Muscle of leg (tissue), 11 donors: ENCODE data around the gene TMEM247. TPM values are rescaled to one million over a fixed set of nuclear protein-coding genes. Genes with fewer than 3 reads are reported as not detected.

Experiments used
- DNase-seq: peaks from one replicate; pipeline ENCODE4 v3.0.0; 2013
- H3K27ac ChIP-seq: one replicate; pipeline ENCODE4 v1.5.1; 2013; ENCODE audit warnings: mild to moderate bottlenecking, low read length, control low read depth
- H3K27me3 ChIP-seq: one replicate; pipeline ENCODE4 v1.6.1; 2013; ENCODE audit warnings: low read length; ENCODE audit not compliant: control insufficient read depth, insufficient read depth
- H3K36me3 ChIP-seq: one replicate; pipeline ENCODE4 v1.6.1; 2013; ENCODE audit warnings: low read length; ENCODE audit not compliant: control insufficient read depth, insufficient read depth
- H3K4me1 ChIP-seq: one replicate; pipeline ENCODE4 v1.6.1; 2013; ENCODE audit warnings: low read length; ENCODE audit not compliant: control insufficient read depth, insufficient read depth
- H3K4me3 ChIP-seq: one replicate; pipeline ENCODE4 v1.5.1; 2013; ENCODE audit warnings: low read length, control low read depth
- H3K9me3 ChIP-seq: replicated peaks from 2 replicates; pipeline ENCODE4 v1.6.1; 2013; ENCODE audit warnings: low read depth, low read length; ENCODE audit not compliant: control insufficient read depth
- WGBS: methylation state at CpG from one replicate; pipeline ENCODE4 v1.1.5; 2013; ENCODE audit warnings: missing lambda C conversion rate; ENCODE audit not compliant: insufficient coverage; 5-methylcytosine and 5-hydroxymethylcytosine counted together
- polyA plus RNA-seq, 8 donors: library from polyadenylated mRNA; unstranded; fragments of 120-200 nt; gene quantifications; one replicate each; pipeline versions ENCODE4 v1.2.1 to v1.2.3, GENCODE V29; 2013; ENCODE audit warnings: inconsistent platforms in 1 of 8, low replicate concordance in 1 of 8; ENCODE audit not compliant: insufficient read length in 8 of 8, insufficient read depth in 1 of 8
- total RNA-seq: library from RNA; stranded (reverse); fragments of 120-200 nt; gene quantifications from one replicate; pipeline ENCODE4 v1.2.4, GENCODE V29; 2013

TMEM247 gene
- total and polyA plus RNA-seq, 9 donors, result not detected

- H3K4me1 ChIP-seq, result peaks cover 16% of the 10 kb centered on the region
- no peaks in the 10 kb centered on the region for H3K27me3 ChIP-seq
- H3K4me3 ChIP-seq, result no peak overlapping the region
- WGBS, result 94% methylated on average over 4 of the region's 7 CpGs
- H3K27ac ChIP-seq, result no peak overlapping the region
- no peaks in the 10 kb centered on the region for H3K9me3 ChIP-seq
- no peak for DNase-seq
- H3K36me3 ChIP-seq, result no peaks in the 10 kb centered on the region
These were observed 22.6 kb upstream of the TMEM247 start for GRCh38 chr2:46456789-46457188.

- H3K9me3 ChIP-seq, result no peaks in the 10 kb centered on the region
- H3K36me3 ChIP-seq, result no peaks in the 10 kb centered on the region
- no peak overlapping the region for H3K27ac ChIP-seq
- 63% methylated on average over 9 of the region's 9 CpGs for WGBS
- H3K4me3 ChIP-seq, result no peak overlapping the region
- H3K27me3 ChIP-seq, result no peaks in the 10 kb centered on the region
- no peak for DNase-seq
- peaks cover 16% of the 10 kb centered on the region for H3K4me1 ChIP-seq
These were observed 20.4 kb upstream of the TMEM247 start for GRCh38 chr2:46458763-46459500.

- peaks cover 16% of the 10 kb centered on the region for H3K4me1 ChIP-seq
- no peaks in the 10 kb centered on the region for H3K27me3 ChIP-seq
- DNase-seq, result no peak
- no peak overlapping the region for H3K4me3 ChIP-seq
- 71% methylated on average over 5 of the region's 5 CpGs for WGBS
- no peaks in the 10 kb centered on the region for H3K9me3 ChIP-seq
- H3K36me3 ChIP-seq, result no peaks in the 10 kb centered on the region
- no peak overlapping the region for H3K27ac ChIP-seq
These were observed 19.7 kb upstream of the TMEM247 start for GRCh38 chr2:46459694-46460093.

- peak; percentile 66 for DNase-seq
- H3K27ac ChIP-seq, result no peak overlapping the region
These were observed 19.0 kb upstream of the TMEM247 start for GRCh38 chr2:46460241-46460921.

GRCh38 chr2:46461011-46461674, 18.2 kb upstream of the TMEM247 start:
- H3K27ac ChIP-seq, result no peak overlapping the region
- H3K27me3 ChIP-seq, result no peaks in the 10 kb centered on the region
- WGBS, result 37% methylated on average over 7 of the region's 8 CpGs
- DNase-seq, result peak; percentile 74
- H3K9me3 ChIP-seq, result no peaks in the 10 kb centered on the region
- H3K4me3 ChIP-seq, result no peak overlapping the region
- peaks cover 16% of the 10 kb centered on the region for H3K4me1 ChIP-seq
- no peaks in the 10 kb centered on the region for H3K36me3 ChIP-seq

More at GRCh38 chr2:46460241-46460921, 19.0 kb upstream of the TMEM247 start:
- peaks cover 16% of the 10 kb centered on the region for H3K4me1 ChIP-seq
- 53% methylated on average over 14 of the region's 16 CpGs for WGBS
- H3K36me3 ChIP-seq, result no peaks in the 10 kb centered on the region
- H3K4me3 ChIP-seq, result no peak overlapping the region
- H3K9me3 ChIP-seq, result no peaks in the 10 kb centered on the region
- H3K27me3 ChIP-seq, result no peaks in the 10 kb centered on the region

- H3K4me1 ChIP-seq, result peaks cover 16% of the 10 kb centered on the region
- H3K27me3 ChIP-seq, result no peaks in the 10 kb centered on the region
- H3K27ac ChIP-seq, result no peak overlapping the region
- no peak overlapping the region for H3K4me3 ChIP-seq
- 41% methylated on average over 4 of the region's 7 CpGs for WGBS
- no peaks in the 10 kb centered on the region for H3K36me3 ChIP-seq
- H3K9me3 ChIP-seq, result no peaks in the 10 kb centered on the region
- peak; percentile 67 for DNase-seq
These were observed 17.6 kb upstream of the TMEM247 start for GRCh38 chr2:46461709-46462171.

- H3K27me3 ChIP-seq, result no peaks in the 10 kb centered on the region
- DNase-seq, result no peak
- peaks cover 16% of the 10 kb centered on the region for H3K4me1 ChIP-seq
- 76% methylated on average over 3 of the region's 3 CpGs for WGBS
- no peaks in the 10 kb centered on the region for H3K9me3 ChIP-seq
- no peak overlapping the region for H3K27ac ChIP-seq
- H3K36me3 ChIP-seq, result no peaks in the 10 kb centered on the region
- H3K4me3 ChIP-seq, result no peak overlapping the region
These were observed 16.4 kb upstream of the TMEM247 start for GRCh38 chr2:46462936-46463335.

GRCh38 chr2:46469116-46469515, 10.2 kb upstream of the TMEM247 start:
- Histone ChIP-seq H3K27ac (no peak overlapping the region), H3K27me3 (no peaks in the 10 kb centered on the region), H3K4me1 (no peaks in the 10 kb centered on the region), H3K9me3 (no peaks in the 10 kb centered on the region), H3K36me3 (no peaks in the 10 kb centered on the region), H3K4me3 (no peak overlapping the region)
- no peak for DNase-seq
- WGBS, result 100% methylated on average over 1 of the region's 6 CpGs

GRCh38 chr2:46469700-46470099, 9.7 kb upstream of the TMEM247 start:
- Histone ChIP-seq H3K27ac (no peak overlapping the region), H3K9me3 (no peaks in the 10 kb centered on the region), H3K36me3 (no peaks in the 10 kb centered on the region), H3K4me1 (no peaks in the 10 kb centered on the region), H3K4me3 (no peak overlapping the region), H3K27me3 (no peaks in the 10 kb centered on the region)
- DNase-seq, result no peak
- WGBS, result 90% methylated on average over 2 of the region's 2 CpGs

GRCh38 chr2:46470114-46470628, 9.2 kb upstream of the TMEM247 start:
- 68% methylated on average over 5 of the region's 7 CpGs for WGBS
- peak; percentile 64 for DNase-seq
- Histone ChIP-seq H3K27me3 (no peaks in the 10 kb centered on the region), H3K9me3 (no peaks in the 10 kb centered on the region), H3K4me3 (no peak overlapping the region), H3K36me3 (no peaks in the 10 kb centered on the region), H3K27ac (no peak overlapping the region), H3K4me1 (no peaks in the 10 kb centered on the region)
